Stimulated activated CD8-positive, alpha-beta memory T cell treated with anti-CD3 and anti-CD28 coated beads, Interleukin-15, amount 100 ng/mL, for 4 hours (primary cell): ENCODE data around the gene GRIN3A.
"Not testable (repeated sequence)": the region's sequence is repeated elsewhere in the genome, so short reads cannot be mapped to it uniquely, and the experiment has no call there.

Experiments
- DNase-seq, 2 donors: peaks; one replicate each; pipeline ENCODE4 v3.0.0-alpha.2; 2020; ENCODE audit warnings: low read depth in 2 of 2

Gene GRIN3A

DNA sequence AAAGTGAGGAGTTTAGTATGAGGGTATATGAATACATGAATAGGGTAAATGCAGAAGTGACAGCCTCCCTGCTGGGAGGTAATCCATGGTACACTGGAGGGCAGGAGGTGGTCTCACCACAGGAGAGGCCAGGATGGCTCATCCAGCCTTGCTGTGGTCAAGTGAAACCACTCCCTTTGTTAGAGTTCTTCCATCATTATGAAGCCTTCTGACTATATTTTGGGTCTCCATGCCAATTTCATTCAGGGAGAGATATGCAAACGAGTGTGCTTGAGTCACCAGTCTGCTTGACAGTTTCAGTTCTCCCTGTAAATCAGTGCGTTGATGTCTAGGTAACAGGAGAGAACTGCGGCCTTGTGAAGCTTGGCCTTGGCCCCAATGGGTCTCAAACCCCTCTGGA lies 160.1 kb downstream of the GRIN3A start:
- DNase-seq, result no peak

DNA sequence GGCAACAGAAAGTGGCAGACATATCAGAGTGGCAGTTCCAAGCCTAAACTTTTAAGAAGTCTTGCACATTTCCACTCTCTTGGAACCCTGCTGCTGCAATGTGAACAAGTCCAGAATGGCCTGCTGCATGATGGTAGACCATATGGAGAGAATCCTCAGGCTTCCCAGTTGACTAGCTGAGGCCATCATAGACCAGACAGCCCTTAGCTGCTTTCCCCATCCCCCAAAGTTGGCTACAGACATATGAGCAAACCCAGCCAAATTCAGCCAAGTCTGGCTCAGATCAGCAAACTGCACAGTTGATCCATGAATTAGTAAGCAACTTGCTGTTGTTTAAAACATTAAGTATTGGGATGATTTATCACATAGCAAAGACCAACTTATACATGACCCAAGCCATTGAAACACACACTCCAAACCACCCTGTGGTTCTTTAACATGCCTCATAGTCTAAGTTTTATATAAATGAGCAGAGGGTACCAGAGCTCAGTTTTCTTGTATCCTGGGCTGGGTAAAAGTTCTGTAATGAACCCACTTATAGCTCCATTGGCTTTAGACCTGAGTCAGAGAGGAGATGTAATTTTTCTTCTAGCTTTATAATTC lies 163.6 kb downstream of the GRIN3A start:
- no peak for DNase-seq

DNA sequence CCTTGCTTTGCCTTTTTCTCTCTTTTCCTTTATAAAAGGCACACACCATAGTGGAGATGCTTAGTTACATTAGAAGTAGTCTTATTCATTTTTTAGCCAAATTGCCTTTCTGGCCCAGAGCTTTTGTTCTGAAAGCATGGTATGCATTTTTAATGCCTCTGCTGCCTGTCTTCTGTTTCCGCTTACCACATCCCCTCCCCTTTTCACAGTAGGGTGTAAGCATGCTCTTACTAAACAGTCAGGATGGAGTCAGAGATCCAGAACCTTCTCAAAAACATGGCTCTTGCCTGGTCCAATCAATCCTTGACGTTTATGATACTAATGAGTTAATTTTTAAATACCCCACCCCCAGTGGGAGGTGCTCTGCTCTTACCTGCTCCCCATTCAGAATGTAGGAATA lies 166.1 kb downstream of the GRIN3A start:
- DNase-seq, result no peak

GRCh38 chr9:101571114-101571513 lies 167.3 kb downstream of the GRIN3A start:
- DNase-seq, result no peak

DNA sequence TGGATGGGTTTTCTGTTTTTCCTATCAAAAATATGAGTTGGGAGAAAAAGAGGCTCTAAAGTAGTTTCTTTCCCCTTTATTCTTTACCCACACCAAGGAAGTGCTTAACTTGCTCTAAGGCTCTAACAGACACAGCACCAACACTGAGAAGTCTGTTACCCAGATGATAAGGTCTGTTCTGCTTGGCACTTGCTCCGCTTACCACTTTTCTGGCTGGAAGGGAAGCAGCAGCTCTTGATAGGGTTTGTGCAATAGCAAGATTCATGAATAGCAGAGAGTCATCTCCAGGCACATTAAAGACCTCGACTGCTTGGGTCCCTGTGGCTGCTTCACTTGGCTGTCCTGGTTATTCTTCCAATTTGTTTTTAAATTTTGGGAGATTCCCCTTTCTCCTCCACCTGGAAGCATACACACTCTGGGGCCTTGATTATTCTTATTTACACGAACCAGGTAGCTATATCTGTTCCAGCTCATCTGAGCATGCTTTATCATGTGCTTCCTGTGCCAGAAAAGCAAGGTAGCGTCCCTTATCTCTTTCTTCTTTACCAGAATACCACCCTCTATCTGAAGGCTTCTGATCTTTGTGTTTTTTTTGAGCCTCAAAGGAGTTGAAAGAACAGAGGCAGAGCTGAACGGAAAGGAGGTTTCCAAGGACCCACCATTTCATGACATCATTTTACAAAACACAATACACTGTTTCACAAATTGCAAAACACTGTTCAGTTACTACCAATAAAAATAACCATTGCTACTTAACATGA lies 168.5 kb downstream of the GRIN3A start:
- DNase-seq, result no peak

DNA sequence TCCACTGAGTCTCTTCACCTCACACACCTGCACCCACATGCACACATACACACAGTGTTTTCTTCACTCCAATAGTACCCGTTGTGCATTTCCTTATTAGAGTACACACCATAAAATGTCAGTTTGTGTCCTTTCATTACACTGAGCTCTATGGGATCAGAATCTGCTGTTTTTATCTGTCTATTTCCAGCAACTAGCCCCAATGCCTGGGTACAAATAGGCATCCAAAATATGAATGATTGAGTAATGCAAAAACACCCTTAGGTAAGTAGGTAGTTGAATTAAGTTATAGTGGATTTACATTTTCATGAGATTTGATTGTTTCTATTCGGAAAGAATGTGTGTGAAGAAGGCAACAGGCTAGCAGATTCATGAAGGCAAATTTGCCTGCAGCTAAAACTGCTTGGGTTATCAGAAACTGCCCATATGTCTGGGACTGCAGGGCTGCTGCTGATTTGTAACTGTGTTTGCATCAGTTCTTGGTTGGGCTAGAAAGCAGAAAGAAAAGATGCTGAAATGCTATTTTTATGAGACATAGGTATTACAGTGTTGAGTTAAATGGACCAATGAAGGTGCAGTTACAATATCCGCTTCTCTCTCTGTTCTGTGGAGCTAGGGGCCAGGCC lies 170.6 kb downstream of the GRIN3A start:
- no peak for DNase-seq

DNA sequence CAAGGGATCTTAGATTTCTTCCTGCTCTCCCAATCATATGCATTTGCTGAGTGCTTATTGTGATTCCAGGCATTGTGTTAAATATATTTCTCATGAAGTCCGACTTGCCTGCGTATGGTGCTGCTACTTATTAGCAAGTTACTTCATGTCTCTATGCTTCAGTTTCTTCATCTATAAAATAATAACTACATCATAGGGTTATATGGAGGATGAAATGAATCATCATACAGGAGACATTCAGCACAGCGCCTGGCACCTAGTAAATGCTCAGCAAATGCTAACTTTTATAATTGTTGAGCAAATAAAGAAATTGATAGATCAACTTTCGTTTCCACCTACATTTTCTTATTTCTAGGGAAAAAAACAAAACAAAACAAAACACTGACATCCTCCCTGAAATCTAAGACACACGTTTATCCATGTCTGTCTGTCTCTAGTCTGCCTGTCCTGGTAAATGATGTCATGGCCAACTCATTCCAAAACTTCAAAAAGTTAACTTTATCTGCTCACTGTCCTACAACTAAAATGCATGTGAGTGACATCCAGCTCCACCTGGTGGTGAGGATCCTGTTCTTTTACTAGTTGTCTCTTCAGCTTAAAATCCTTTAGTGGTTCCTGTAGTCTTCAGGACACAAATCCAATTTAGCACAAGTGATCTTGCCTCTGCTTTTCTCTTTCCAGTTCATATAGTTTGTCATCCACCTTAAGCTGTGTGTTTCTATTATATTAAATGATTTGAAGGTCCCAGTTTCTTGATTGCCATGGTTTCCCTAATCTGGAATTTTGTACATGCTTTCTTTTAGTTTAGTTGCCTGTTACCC lies 171.3 kb downstream of the GRIN3A start:
- no peak for DNase-seq

GRCh38 chr9:101564252-101564651 lies 174.2 kb downstream of the GRIN3A start:
- no peak for DNase-seq

GRCh38 chr9:101562966-101563365 lies 175.5 kb downstream of the GRIN3A start:
- no peak for DNase-seq

DNA sequence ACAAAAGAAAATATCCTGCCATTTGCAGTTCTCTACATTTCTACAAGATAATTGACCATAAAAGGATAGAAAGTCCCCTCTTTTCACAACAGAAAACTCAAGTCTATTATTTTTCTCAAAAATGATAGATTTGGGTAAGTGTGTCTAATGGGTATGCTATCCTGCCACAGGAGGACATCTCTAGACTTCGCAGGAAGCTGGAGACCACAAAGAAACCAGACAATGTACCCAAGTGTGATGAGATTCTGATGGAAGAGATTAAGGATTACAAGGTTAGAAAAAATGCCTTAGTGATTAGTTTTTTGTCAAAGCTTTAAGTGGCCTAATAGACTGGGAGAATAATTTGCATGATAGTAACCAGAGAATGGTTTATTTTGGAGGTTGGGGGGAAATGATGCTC lies 176.7 kb downstream of the GRIN3A start:
- no peak for DNase-seq

DNA sequence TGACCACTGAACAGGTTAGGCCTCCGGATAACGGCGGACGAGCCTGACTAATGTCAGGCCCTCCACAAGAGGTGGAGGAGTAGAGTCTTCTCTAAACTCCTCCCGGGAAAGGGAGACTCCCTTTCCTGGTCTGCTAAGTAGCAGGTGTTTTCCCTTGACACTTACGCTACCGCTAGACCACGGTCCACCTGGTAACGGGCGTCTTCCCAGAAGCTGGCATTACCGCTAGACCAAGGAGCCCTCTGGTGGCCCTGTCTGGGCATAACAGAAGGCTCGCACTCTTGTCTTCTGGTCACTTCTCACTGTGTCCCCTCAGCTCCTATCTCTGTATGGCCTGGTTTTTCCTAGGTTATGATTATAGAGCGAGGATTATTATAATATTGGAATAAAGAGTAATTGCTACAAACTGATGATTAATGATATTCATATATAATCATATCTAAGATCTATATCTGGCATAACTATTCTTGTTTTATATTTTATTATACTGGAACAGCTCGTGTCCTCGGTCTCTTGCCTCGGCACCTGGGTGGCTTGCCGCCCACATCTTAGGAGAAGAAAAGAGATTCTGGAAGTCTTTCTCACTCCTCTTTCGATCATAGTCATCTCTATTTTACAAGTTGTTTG lies 188.9 kb downstream of the GRIN3A start:
- DNase-seq, result not testable (repeated sequence)

GRCh38 chr9:101543098-101543735 lies 195.2 kb downstream of the GRIN3A start:
- no peak for DNase-seq

DNA sequence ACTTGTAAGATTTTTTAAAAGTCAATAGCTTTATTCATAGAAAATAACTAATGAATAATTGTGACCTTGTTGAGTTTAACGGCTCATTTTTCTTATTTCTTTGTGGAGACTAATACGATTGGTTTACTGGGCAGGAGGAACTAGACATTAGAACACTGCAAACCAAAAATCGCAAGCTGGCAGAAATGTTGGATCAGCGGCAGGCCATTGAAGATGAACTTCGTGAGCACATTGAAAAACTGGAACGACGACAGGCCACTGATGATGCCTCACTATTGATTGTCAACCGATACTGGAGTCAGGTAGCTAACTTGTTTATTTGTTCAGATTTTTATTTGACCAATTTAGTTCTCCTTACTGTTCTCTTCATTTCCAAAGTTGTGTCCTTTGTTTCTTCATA lies 198.4 kb downstream of the GRIN3A start:
- DNase-seq, result no peak

GRCh38 chr9:101536938-101537337 lies 201.5 kb downstream of the GRIN3A start:
- DNase-seq, result no peak

DNA sequence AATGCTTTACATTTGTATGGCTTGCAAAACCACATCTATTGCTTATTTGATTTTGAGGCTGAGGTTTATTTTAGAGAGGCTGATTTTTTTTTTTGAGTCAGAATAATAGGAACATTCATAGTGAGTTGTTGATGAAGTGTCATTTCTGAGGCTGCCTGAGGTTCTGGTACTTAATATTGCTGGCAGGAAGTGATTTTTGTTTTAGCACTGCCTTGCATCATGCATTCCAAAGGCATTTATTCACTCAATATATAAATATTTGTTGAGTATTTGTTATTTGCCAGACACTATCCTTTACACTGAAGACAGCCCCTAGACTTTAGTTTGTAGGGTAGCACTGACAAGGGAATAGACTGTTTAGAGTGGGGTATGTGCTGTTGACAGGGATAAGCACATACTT lies 202.1 kb downstream of the GRIN3A start:
- no peak for DNase-seq

DNA sequence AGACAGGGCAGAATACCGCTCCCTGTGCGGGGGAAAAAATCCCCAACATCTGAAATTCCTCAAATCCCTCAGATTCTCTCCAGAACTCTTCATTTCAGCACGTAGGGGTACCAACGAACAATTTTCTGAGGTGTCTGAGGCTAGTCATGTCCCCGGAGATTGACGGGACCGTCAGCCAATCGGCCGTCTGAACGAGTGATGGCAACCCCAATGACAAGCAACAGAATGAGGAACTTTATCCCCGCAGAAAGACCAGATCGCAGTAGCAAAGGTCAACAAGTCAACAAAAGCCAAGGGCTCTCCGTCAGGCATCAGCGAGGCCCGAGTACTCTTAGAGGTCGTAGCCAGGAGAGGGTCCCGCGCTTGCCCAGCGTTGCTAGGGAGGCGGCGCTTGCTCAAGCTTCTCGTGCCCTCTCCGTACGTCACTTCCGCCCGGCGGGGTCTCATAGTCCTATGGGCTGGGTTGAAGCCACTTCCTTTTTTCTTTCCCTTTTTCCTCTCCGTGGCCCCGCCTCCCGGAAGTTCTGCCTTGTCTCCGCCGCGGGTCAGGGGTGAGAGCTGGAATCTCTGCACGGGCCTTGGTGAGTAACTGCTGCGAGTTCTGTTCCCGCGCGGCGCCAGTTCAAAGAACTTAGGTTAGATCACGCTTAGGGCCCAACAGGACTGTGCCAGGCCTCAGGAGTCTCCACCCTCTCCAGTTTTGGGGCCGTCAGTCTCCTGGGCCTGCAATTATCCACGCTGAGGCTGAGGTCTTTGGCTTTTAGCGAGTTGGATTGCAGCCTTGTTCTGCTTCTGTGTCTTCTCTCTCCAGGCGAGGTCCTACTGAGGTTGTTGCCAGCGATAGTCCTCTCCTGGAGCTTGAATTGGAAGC lies 204.9 kb downstream of the GRIN3A start, which contains the start of gene RNF20:
Gene RNF20, plus strand, starts transcription at position 520 of the 871 bp plus-strand sequence. CDS start 1,571 bp downstream, outside the sequence.
- peak; percentile 99 to 100 for DNase-seq

GRCh38 chr9:101530076-101530711 lies 208.3 kb downstream of the GRIN3A start:
- peak; percentile 34 to 53 for DNase-seq

GRCh38 chr9:101528015-101528414 lies 210.4 kb downstream of the GRIN3A start:
- no peak for DNase-seq

GRCh38 chr9:101527066-101527465 lies 211.4 kb downstream of the GRIN3A start:
- DNase-seq, result no peak

- no peak for DNase-seq
These were observed 214.1 kb downstream of the GRIN3A start for GRCh38 chr9:101524371-101524770.
